Amniotic stem cell (primary cell): ENCODE results near the gene GLS.
A peak's percentile ranks its signal among the peaks of the same experiment; 100 is the strongest.
"Not testable (repeated sequence)": the region's sequence is repeated elsewhere in the genome, so short reads cannot be mapped to it uniquely, and the experiment has no call there.

Source experiments
- DNase-seq: peaks from one replicate; lab custom pipeline; 2025; lab: John Stamatoyannopoulos, UW

GLS gene

DNA sequence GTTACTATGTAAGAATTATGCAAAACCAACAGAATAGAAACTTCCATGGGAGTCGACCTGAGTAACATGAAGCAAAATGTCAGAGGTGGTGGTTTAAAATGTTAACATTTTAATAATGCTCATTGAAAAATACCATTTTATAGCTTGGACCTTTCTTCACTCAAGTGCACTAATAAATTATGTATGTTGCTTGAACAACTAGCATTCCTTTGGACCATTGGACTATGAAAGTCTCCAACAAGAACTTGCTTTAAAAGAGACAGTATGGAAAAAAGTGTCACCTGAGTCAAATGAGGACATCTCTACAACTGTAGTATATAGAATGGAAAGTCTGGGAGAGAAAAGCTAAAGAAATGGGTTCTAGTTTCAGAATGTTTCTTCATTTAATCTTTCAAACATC lies 51.9 kb downstream of the GLS start:
- no peak for DNase-seq

- DNase-seq: no peak
These were observed 52.7 kb downstream of the GLS start for GRCh38 chr2:190933361-190933760.

DNA sequence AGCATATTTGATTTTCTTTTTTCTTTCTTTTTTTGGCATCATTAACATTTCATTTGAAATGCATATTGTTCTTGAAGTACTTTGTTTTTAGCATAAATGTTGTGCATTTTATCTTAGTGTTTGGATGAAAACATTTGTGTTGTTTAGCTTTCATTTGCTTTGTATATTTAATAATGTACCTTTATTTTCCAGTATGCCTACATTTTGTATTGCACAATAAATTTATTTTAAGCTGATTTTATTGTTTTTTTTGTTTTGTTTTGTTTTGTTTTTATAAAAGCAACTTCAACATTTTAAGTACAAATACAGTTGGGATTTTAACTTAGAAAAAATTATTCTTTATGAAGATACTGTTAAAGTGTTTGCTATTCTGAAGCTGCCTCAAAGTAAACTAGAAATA lies 54.4 kb downstream of the GLS start:
- no peak for DNase-seq

DNA sequence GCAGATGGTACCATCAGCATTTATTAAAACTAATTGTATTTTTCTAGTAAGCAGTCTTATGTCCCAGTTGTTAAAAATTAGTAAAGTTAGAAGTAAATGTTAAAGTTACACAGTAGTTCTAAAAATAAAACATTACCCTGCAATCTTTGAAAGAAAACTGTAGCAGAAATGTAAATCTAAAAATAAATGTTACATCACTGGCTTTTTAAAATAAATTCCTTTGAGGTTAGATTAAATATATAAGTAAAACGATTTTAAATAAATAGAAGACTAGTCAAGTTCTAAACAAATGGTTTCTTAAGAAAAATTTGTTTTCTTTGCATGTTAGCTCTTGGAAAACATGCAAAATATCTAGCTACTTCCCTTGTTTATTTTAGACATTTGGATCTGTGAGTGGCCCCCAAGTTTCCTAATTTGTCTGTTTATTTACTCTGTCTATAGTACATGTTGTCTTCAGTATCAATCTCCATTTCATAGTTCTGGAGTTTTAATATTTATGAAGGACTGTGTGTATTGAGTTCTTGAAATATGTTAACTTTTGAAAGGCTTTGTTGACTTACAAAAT lies 58.2 kb downstream of the GLS start:
- DNase-seq: no peak

GRCh38 chr2:190940454-190940853 lies 59.8 kb downstream of the GLS start:
- no peak for DNase-seq

DNA sequence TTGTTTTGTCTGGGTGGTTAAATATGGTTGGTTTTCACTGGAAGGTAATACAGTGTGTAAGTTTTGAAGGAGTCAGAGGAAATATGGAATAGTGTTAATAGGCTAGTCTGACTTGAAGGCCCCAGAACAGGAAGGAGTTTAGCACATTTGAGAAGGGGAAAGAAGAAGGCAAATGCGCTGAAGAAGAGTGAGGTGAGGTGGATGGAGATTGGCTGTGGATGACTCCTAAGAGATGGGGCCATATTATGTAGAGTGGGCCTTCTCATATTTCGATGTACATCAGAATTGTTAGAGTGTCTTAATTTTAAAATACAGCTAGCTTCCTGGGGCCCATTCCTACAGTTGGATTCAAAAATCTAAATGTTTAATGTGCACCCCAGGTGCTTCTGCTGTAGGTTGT lies 61.0 kb downstream of the GLS start:
- no peak for DNase-seq

DNA sequence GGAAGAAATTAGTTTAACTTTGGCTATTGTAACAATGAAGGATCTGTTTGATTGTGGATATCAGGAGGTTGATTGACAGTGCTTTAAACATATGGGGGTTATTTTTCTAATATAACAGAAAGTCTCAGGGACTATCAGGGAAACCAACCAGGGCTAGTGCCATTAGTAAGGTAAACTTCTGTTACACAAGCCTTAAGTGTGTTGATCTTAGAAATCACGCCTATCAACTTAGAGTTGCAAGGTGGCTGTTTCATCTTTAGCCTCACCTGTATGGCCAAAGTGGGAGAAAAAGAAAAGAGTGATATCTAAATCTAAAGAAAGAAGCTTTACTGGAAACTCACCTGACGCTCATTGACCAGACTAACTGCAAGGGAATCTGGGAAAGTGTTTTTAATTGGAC lies 62.1 kb downstream of the GLS start:
- no peak for DNase-seq

DNA sequence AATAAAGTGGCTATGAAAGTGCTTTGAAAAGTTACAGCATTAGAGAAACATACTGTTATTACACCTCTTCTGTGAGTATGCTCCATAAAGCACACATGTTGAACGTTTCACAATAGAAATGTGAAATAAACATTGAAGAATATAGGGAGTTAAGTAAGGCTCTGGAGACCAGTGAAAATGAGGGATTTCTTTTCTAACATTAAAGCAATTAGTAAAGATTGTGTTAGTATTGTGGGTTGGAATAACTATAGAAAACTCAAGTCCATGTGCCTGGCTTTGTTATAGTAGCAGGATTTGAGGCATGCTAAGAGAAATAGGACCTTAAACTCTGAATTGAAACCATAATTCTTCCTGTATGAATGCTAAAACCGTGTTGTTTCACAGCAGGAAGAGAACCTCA lies 63.1 kb downstream of the GLS start:
- DNase-seq: no peak

GRCh38 chr2:190947141-190947540 lies 66.5 kb downstream of the GLS start:
- no peak for DNase-seq

DNA sequence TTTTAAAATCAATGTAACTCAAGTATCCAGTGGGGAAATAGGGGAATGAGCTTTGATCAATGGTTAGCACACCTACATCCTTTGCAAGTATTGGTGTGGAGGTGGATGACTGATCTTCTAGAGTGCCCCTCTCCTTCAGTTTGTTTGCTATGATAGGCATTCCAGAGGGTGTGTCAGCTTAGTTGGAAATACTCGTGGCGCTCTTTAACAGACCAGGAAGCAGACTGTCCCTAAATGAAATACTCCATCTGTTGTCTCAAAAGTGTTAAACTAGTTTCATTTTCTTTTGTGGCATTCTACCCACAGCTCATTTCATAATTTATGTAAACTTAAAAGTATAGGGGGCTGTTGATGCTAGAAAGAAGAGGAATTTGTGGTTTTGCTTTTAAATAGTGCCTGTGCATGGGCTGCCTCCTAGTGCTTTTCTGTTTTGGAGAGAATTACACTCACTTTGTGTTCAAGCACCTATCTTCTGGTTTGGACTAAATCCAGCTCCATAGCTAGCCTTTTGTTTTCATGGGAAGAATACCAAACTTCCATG lies 67.2 kb downstream of the GLS start:
- peak; percentile 42 for DNase-seq

DNA sequence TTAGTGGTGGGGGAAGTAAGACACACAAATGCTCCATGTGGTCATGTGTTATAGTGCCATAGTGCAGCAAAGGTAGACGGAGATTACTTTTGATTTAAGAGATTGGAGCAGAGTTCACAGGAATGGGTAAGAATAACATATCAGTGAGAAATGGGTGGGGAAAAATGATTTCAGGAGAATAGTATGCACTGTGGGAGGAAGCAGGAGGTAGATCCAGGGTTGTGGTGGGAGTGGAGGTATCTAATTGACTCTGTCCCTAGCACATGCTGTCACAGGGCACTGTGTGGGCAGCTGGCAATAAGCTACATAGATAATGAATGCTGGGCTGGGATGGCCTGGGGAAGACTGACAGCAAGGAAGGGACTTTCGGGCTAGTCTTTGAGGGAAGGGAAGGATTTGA lies 68.0 kb downstream of the GLS start:
- no peak for DNase-seq

GRCh38 chr2:190950566-190950991 lies 70.0 kb downstream of the GLS start:
- DNase-seq: no peak

DNA sequence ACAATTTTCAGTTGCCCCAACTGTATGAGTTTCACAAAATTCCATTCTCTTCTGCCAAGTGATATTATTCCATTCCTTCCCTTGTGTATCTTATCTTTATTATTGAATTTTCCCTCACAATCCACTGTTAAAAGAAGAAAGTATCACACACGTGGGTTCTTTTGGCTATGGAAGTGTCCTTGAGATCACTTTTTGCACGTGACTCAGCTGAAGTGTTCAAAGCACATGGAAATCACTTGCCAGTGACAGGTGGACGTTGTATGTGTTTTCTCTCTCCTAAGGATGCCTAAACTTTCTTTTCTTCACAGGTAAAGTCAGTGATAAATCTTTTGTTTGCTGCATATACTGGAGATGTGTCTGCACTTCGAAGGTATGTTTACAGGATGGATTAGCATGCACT lies 72.6 kb downstream of the GLS start:
- no peak for DNase-seq

GRCh38 chr2:190959911-190960788 lies 79.5 kb downstream of the GLS start:
- no peak for DNase-seq

DNA sequence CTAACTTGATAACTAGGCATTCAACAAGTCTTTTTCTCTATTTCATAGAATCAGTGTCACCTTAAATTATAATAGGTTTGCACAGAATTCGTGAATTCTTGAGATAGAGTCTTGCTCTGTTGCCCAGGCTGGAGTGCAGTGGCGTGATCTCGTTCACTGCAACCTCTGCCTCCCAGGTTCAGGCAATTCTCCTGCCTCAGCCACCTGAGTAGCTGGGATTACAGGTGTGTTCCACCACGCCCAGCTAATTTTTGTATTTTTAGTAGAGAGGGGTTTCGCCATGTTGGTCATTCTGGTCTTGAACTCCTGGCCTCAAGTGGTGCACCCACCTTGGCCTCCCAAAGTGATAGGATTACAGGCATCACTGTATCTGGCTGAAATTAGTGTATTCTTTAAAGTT lies 80.5 kb downstream of the GLS start:
- DNase-seq: not testable (repeated sequence)

DNA sequence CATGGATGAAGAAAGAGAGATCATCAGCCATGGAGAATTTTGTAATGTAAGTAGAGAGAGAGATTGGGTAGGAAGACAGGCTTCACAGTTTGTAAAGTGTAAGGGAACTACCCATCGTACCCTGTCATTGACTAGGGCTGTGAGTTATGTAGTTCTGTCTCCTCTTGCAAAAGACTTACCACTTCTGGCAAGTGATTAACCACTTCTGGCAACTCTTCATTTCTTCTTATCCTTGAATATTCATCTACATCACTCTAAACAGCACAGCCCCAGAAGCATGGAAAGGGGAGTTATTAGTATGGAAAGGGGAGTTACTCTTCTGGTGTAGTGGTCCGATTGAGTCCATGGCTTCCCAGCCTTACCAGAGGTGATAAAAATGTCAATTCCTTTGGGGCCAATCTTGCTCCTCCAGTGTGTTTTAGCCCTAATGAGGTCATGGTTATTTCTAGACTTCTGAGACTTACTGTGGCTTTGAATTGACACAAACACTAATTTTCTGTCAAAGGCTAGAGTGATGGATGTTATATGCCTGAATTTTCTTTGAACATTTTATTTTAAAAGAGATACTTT lies 81.4 kb downstream of the GLS start:
- DNase-seq: no peak

DNA sequence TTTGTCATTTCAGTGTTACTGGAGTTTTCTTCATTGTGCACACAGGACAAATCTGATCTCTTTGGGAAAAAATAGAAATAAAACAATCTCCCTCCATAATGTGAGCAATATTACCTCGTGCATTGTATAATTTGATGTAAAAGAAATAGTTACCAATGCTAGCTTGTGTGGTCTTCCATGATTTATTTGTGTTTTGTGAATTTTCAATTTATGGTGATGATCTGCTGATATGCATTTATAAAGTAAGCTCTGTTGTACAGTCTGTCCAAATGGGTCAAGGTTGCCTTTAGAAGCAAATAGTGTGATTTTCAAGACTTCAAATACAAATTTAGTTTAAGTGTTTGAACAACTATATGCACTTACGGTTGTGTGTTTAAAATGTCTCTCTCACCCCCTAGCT lies 82.5 kb downstream of the GLS start:
- DNase-seq: no peak

GRCh38 chr2:190964170-190964795 lies 83.7 kb downstream of the GLS start:
- DNase-seq: no peak

DNA sequence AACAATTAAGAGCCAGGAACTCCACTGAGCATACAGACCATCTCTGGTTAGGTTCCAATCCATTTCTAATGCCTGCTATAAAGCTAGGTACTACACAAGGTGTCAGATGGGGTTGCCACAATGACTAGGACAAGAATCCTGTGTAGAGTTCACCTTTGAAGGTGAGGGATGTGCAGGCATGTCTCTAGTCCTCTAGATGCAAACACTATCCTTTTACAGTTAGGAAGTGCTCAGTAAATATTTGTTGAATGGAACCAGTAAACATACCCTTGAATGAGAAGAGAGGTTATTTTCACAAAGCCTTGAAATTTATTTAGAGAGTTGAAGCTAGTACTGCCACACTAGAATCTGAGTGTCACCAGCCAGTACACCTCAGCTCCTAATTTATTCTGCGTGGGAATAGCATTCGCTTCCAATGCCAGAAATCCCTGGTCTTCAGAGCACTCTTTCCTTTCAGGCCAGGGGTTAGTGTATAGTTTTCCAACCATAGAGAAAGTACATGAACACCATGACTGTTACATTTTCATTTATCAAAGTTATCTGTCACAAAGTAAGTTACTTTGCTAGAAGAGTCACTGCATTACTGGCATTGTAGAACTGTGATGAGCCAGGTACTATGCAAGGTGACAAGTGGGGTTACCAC lies 85.1 kb downstream of the GLS start:
- DNase-seq: no peak

DNA sequence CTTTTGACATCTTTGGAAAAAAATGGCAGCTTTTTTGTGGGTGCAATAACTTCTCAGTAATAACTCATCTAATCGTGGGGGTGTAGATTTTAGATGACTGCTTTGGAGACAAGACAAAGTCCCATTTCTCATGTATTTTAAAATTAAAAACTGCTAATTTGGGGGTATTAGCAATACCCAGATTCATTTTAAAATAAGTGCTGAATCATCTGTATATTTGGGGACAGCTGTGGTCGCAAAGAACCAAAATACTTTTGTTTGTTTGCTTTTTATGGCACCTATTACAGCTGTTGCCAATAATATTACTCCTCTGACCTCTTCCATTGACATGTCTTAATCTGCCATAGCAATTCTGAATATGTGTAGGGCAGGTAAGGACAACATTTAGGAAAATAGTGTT lies 87.9 kb downstream of the GLS start:
- DNase-seq: no peak

DNA sequence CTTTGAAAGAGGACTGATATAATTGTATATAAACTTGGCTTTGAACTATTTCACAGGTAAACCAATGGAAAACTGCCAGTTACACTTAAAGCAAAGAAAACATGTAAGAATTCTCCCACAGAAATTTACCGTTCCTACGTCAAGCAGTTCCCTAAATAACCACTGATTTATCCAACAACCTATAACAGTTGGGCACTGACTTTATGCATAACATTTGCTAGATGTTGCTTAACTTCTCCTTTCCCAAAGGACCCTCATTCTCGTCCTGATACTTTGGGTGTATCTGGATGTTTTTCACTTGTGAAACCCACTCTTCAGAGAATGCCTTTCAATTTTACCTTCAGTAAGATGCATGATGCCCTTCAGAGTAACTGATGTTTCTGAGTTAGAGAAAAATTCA lies 89.5 kb downstream of the GLS start:
- no peak for DNase-seq

GRCh38 chr2:190970873-190971506 lies 90.4 kb downstream of the GLS start:
- no peak for DNase-seq
